Liver (tissue), 3 donors: ENCODE results near the gene ACBD3.

ENCODE experiments used
- CTCF ChIP-seq: fragments of 150-350 bp; IDR thresholded peaks from 2 replicates; pipeline ENCODE4 v1.5.1; 2017; ENCODE audit warnings: improper control_type of control experiment, low read depth, low read length; ENCODE audit not compliant: missing input control
- EGR1 ChIP-seq, 2 donors: IDR thresholded peaks; 2 replicates each; pipeline ENCODE4 v1.6.1; 2016 to 2018; ENCODE audit warnings: antibody characterized with exemption in 2 of 2, low read depth in 2 of 2
- FOXA2 ChIP-seq: IDR thresholded peaks from 2 replicates; pipeline ENCODE4 v1.6.1; 2016; ENCODE audit warnings: antibody characterized with exemption
- HNF4A ChIP-seq, 2 donors: conservative IDR thresholded peaks; 2 replicates each; pipeline ENCODE4 v1.6.1; 2016; ENCODE audit warnings: antibody characterized with exemption in 2 of 2, mild to moderate bottlenecking in 2 of 2
- JUND ChIP-seq, 2 donors: IDR thresholded peaks; 2 replicates each; pipeline ENCODE4 v1.6.1; 2016; ENCODE audit warnings: antibody characterized with exemption in 2 of 2
- NR2F2 ChIP-seq: IDR thresholded peaks from 2 replicates; pipeline ENCODE4 v1.6.1; 2016; ENCODE audit warnings: antibody characterized with exemption
- RXRA ChIP-seq, 2 donors: IDR thresholded peaks; 2 replicates each; pipeline ENCODE4 v1.6.1; 2017 to 2018; ENCODE audit warnings: antibody characterized with exemption in 2 of 2, mild to moderate bottlenecking in 1 of 2
- SP1 ChIP-seq: IDR thresholded peaks from 2 replicates; pipeline ENCODE4 v1.6.1; 2018; ENCODE audit warnings: antibody characterized with exemption, mild to moderate bottlenecking
- TAF1 ChIP-seq: conservative IDR thresholded peaks from 2 replicates; pipeline ENCODE4 v1.6.1; 2016; ENCODE audit warnings: antibody characterized with exemption, mild to moderate bottlenecking
- YY1 ChIP-seq: IDR thresholded peaks from 2 replicates; pipeline ENCODE4 v1.6.1; 2016; ENCODE audit warnings: antibody characterized with exemption, mild to moderate bottlenecking
- TF ChIP-seq, protein P1 (sequence below): IDR thresholded peaks from 2 replicates; pipeline ENCODE4 v1.6.1; 2016; ENCODE audit warnings: antibody characterized with exemption
- TF ChIP-seq, protein P2 (sequence below): IDR thresholded peaks from 2 replicates; pipeline ENCODE4 v1.6.1; 2016; ENCODE audit warnings: antibody characterized with exemption
- TF ChIP-seq, protein P3 (sequence below): IDR thresholded peaks from 2 replicates; pipeline ENCODE4 v1.6.1; 2016; ENCODE audit warnings: antibody characterized with exemption
- TF ChIP-seq, protein P4 (sequence below): IDR thresholded peaks from 2 replicates; pipeline ENCODE4 v1.6.1; 2016; ENCODE audit warnings: antibody characterized with exemption, mild to moderate bottlenecking
- donor health status: healthy.
- donor health status: healthy.

GRCh38 chr1:226134170-226135058 is 52.1 kb downstream of the ACBD3 start:
- TF ChIP-seq CTCF (no peak), YY1 (no peak), SP1 (no peak), TAF1 (no peak), FOXA2 (no peak), RXRA (IDR thresholded peaks at IDR 0.05) (no peak), HNF4A (conservative IDR thresholded peaks at IDR 0.05) (no peak), NR2F2 (no peak), JUND (IDR thresholded peaks at IDR 0.05) (no peak), EGR1 (IDR thresholded peaks at IDR 0.05; ENCODE audit: low read depth in 2 of 2) (no peak)
- TF ChIP-seq, protein P1, sequence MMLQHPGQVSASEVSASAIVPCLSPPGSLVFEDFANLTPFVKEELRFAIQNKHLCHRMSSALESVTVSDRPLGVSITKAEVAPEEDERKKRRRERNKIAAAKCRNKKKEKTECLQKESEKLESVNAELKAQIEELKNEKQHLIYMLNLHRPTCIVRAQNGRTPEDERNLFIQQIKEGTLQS = no peak
- TF ChIP-seq, protein P2, sequence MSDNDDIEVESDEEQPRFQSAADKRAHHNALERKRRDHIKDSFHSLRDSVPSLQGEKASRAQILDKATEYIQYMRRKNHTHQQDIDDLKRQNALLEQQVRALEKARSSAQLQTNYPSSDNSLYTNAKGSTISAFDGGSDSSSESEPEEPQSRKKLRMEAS = no peak
- TF ChIP-seq, protein P3, sequence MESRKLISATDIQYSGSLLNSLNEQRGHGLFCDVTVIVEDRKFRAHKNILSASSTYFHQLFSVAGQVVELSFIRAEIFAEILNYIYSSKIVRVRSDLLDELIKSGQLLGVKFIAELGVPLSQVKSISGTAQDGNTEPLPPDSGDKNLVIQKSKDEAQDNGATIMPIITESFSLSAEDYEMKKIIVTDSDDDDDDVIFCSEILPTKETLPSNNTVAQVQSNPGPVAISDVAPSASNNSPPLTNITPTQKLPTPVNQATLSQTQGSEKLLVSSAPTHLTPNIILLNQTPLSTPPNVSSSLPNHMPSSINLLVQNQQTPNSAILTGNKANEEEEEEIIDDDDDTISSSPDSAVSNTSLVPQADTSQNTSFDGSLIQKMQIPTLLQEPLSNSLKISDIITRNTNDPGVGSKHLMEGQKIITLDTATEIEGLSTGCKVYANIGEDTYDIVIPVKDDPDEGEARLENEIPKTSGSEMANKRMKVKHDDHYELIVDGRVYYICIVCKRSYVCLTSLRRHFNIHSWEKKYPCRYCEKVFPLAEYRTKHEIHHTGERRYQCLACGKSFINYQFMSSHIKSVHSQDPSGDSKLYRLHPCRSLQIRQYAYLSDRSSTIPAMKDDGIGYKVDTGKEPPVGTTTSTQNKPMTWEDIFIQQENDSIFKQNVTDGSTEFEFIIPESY = no peak
- TF ChIP-seq, protein P4, sequence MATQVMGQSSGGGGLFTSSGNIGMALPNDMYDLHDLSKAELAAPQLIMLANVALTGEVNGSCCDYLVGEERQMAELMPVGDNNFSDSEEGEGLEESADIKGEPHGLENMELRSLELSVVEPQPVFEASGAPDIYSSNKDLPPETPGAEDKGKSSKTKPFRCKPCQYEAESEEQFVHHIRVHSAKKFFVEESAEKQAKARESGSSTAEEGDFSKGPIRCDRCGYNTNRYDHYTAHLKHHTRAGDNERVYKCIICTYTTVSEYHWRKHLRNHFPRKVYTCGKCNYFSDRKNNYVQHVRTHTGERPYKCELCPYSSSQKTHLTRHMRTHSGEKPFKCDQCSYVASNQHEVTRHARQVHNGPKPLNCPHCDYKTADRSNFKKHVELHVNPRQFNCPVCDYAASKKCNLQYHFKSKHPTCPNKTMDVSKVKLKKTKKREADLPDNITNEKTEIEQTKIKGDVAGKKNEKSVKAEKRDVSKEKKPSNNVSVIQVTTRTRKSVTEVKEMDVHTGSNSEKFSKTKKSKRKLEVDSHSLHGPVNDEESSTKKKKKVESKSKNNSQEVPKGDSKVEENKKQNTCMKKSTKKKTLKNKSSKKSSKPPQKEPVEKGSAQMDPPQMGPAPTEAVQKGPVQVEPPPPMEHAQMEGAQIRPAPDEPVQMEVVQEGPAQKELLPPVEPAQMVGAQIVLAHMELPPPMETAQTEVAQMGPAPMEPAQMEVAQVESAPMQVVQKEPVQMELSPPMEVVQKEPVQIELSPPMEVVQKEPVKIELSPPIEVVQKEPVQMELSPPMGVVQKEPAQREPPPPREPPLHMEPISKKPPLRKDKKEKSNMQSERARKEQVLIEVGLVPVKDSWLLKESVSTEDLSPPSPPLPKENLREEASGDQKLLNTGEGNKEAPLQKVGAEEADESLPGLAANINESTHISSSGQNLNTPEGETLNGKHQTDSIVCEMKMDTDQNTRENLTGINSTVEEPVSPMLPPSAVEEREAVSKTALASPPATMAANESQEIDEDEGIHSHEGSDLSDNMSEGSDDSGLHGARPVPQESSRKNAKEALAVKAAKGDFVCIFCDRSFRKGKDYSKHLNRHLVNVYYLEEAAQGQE = no peak
